NCI-H2029 treated with DMSO at 0.1 percent for 48 hours (cell line): ENCODE results near the gene ARID1B.

Experiments used
- DNase-seq: peaks from one replicate; lab custom pipeline; 2025; lab: John Stamatoyannopoulos, UW

ARID1B gene

DNA sequence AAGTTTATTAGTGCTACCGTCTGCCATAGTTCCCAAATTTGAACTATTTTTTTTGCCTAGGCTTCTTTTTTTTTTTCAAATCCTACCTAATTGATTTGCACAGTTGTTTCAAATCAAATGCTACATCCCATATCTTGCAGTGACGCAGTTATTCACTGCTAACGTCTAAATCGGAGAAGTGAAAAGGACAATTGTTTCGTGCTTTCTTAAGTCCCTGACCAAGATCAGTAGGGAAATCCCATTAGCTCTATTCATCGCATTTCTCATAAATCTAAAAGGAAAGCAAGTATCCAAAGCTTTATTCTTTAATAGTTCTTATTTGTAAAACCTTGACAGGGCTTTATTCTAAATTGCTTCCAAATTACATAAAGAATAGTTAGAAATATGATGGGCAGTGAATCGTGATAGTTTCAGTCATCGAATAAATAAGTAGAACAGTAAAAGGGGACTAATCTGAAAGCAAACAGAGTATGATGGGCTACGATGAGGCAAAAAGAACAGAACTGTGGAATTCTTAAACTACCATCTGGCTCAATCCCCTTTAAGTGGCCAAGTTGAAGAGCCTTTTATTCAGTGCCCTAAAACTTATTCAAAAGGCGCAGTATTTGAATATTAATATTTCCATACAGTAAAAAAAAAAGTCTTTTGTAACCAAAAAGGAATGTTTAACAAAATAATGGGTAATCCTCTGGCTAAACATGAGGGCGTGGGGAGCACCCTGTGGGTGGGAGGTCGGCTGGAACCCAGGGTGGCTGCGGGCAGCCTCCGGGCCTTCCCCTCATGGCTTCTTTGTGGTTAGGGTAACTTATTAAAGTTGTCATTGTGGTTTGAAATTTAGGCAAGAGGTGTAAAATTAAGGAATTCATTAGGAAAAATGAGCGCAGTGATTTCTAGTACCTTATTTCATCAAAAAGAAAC is 3.0 kb upstream of the ARID1B start:
- DNase-seq: no peak

DNA sequence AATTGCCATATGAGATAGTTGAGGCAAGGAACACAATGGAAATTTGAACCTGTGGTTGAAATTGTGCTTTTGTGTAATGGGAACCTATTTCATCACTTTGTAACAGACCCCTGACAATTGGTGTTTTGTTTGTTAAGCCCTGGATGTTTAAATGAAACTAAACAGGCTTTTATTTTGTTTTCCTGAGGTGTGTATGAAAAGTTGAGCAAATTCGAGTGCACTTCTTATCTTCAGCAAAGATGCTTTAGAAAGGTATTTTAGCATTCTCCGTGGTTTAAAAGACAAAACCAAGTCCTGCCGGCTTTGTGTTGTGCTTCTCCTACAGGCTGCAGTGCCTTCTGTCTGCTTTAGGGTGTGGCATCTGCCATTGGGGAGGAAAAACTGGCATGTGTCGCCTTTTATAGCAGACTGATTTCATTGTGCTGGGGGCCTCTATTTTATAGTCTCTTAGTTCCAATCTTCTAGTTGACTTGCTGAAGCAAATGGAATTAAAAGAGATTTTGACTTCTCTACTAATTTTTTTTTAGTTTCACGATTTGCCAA is 2.2 kb upstream of the ARID1B start:
- no peak for DNase-seq

DNA sequence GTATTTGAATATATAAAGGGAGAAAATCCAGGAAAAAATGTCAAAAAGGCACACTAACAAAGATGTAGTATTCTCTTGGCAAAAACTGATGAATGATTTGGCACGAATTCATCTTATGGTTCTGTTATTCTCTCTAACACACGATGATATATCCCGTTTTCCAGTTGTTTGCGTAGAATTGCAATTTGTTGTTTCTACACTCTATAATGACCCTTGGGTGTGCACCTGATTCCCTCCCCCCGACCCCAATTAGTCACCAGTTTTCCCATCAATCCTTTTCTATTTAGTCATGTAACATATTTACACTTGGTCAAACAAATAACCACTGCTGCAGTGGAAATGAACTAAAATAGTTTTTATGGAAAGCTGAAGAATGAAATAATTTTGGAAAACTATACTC is 1.5 kb upstream of the ARID1B start:
- no peak for DNase-seq

DNA sequence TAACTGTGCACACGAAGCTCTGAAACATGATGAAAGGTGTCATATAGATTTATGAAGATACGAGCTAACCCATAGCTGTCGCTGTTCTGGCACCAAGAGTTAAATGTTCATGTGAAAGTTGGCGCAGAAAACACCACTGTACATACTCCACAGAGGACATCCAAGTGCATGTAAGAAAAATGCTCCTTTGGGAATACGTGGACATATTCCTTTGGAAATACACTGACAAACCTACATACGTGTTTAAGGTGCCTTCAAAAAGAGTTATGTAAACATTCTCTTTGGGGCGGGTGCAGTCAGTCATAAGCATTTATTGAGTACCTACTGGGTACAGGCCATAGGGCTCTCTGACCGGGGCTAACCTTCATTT is 723 bp upstream of the ARID1B start:
- DNase-seq: no peak

DNA sequence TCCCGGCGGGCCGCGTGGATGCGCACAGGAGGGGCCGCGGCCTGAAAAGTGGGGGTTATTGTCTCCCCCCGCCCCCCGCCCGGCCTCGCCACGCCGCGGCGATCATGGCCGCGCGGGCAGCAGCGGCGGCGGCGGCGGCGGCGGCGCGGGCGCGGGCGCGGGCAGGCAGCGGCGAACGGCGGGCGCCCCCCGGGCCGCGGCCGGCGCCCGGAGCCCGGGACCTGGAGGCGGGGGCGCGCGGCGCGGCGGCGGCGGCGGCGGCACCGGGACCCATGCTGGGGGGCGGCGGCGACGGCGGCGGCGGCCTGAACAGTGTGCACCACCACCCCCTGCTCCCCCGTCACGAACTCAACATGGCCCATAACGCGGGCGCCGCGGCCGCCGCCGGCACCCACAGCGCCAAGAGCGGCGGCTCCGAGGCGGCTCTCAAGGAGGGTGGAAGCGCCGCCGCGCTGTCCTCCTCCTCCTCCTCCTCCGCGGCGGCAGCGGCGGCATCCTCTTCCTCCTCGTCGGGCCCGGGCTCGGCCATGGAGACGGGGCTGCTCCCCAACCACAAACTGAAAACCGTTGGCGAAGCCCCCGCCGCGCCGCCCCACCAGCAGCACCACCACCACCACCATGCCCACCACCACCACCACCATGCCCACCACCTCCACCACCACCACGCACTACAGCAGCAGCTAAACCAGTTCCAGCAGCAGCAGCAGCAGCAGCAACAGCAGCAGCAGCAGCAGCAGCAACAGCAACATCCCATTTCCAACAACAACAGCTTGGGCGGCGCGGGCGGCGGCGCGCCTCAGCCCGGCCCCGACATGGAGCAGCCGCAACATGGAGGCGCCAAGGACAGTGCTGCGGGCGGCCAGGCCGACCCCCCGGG is 637 bp downstream of the ARID1B start:
- DNase-seq: peak; percentile 14

GRCh38 chr6:156778454-156779205 is 1.5 kb downstream of the ARID1B start:
- no peak for DNase-seq

DNA sequence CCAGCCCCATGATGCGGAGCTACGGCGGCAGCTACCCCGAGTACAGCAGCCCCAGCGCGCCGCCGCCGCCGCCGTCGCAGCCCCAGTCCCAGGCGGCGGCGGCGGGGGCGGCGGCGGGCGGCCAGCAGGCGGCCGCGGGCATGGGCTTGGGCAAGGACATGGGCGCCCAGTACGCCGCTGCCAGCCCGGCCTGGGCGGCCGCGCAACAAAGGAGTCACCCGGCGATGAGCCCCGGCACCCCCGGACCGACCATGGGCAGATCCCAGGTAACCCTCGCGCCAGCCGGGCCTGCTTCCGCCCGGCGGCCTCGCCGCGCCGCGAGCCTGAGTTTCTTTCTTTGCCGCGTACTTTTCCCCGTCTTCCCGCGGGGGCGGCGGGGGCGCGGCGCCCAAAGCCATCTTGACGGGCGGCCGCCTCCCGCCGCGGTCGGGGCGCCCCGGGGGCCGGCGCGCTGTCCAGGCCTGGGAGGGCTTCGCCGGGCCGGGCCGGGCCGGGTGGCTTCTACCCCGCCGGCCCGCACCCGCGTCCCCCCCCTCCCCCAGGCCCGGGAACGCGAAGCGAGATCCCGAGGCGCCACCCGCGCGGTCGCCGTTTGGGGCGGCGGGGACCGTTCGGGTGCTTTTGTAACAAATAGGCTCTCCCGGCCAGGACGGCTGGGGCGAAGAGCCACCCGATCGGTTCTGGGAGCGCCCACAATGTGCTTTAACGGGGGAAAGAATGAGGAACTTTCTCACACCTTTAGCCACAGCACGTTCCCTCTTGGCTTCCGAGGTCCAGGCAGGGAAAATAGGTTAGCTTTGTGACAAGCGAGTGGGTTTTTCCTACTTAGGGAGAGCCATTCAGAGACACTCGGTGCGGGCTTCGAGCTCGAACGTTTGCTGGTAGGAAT is 2.3 kb downstream of the ARID1B start:
- peak; percentile 48 for DNase-seq

DNA sequence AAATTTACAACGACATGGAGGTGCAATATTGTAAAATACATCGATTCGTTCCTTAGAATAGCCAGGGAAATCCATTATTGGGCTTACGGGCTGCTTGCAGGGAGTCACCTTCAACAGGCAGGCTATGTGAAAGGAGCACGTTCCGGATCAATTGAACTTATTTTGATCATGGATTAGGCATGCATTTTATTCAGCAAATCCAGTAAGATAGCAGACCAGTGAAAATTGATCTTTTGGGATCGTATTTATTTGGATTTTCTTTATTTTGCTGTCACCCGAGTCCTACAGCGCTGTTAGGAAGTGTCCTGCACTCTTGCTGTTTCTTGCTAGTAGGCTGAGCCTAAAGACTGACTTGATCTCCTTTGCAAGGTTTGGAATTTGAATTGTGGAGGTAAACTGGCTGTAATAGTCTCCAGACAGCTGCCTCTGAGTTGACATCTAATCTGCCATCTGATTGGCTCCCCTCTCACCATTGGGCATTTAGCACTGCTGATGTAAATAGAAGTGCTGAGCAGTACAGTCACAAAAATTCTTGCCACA is 3.0 kb downstream of the ARID1B start:
- DNase-seq: peak; percentile 90

GRCh38 chr6:156780962-156781853 is 4.0 kb downstream of the ARID1B start:
- peak; percentile 33 for DNase-seq

DNA sequence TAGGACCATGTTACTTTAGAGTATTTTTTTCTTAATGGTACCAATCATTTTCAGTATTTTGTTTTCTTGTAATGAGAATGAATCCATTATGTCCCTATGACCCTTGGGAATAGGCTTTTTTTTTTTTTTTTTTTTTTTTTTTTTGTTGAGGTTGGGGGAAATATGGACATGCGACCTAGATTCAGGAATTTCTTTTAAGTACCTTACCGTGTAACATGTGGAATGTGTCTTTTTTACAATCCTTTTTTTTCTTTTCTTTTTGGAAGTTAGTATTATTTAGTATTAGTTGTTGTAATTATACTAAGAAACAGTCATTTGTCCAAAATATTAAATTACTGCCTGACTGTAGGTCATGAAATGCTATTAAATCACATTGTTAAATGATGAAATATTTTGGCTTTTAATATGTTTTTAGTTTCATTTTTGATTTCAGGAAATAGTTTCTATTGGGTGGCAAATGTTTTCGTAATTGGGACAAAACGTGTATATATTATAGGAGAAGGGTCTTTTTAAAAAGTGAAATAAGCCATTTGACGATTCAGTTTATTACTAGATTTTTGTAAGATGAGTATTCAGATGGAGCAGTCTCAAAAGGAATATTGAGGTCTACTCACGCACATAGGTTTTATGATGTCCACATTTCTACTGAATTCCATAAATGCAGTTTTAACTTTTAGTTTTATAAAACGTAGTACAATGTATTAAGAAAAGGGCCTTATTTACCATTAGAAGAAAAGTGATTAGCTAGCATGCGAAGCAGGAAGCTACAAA is 4.9 kb downstream of the ARID1B start:
- DNase-seq: no peak

DNA sequence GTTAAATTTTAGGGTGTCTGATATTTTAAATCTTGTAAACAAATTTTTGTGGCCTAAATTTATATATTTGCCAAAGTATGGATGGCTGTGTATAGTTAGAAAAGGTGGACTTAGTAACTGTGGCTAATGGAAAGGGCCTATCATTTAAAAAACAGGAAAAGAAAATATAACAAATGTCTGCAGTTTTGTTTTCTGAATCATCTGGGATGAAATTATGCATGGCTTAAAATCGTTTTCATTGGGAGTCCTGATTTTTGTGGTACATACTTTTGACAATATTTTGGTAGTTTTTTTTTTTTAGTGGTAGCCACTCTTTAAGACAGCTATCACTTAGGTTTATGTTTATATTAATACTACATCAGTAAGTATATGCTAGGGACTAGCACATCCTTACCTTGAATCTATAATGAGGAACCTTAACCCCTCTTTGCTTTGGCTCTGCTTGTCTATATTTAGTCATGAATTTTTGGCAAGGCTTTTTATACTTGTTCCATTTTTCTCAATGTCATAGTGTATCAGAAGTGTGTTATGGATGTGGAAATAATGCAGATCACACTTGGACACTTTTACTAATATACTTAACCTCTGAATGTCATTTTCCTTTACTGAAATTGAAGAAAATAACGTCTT is 5.6 kb downstream of the ARID1B start:
- DNase-seq: no peak

DNA sequence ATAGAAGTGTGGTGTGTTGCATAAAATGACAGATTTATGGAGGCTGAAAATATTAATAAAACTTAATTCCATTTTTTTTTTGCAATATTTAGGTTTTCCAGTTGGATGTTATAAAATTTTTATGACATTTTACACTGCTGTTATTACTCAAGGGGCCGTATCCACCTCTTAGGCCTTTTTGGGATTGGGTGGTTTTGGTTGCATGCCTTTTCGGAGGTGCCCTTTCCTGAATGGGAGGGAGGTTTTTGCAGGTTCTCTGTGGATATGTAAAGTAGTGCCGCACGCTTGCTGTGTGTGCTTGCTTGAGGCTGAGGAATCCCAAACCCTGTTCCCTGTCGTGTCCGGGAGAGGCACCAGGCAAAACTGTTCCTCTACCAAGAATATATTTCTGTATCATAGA is 6.8 kb downstream of the ARID1B start:
- DNase-seq: no peak

GRCh38 chr6:156786652-156787051 is 9.5 kb downstream of the ARID1B start:
- no peak for DNase-seq

- no peak for DNase-seq
These were observed 10.7 kb downstream of the ARID1B start for GRCh38 chr6:156787569-156788492.

DNA sequence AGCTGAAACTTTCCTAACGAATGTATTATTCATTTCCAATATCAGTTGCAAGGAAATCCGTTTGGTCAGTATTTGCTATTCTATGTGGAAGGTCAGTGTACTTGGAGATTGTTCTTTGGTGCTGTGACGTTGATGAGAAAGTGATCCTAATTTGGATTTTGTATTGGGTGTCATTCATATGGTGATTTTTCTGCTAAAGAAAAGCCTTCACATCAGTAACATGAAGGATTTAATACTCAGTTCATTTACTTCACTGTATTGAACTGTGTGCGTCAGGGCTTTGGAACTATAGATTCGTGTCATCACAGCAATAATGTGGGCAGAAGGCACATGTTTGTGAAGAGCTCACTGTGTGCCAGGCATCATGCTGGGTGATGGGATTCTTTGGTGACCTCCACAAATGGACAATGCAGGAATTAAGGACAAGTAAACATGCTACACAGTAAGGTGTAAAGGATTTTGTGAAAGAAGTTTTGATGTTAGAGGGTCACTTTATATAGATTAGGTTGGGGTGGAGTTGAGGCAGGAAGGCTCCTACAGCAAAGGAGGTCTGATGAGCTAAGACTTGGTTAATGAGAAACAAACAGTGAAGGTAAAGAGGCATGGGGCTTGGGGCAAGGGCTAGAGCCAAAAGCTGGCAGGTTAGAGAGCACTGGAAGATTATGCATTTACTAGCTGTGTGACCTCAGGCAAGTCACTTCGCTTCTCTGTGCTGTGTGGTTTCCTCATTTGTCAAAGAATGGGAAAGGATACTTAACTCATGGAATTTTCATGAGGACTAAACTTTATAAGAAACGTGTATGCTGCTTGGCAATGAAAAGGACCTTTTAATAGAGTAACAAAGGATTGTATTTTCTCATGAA is 12.1 kb downstream of the ARID1B start:
- no peak for DNase-seq

- DNase-seq: no peak
These were observed 13.6 kb downstream of the ARID1B start for GRCh38 chr6:156790711-156791319.
